Keratinocyte (primary cell): ENCODE results near the gene DRC1.

ENCODE experiments used
- CTCF ChIP-seq, 3 experiments: IDR thresholded peaks in 1 of 3; conservative IDR thresholded peaks in 1 of 3; optimal IDR thresholded peaks in 1 of 3; 2 replicates in 2 of 3; 3 replicates in 1 of 3; pipeline versions ENCODE3 to v1.5.1; 2011; ENCODE audit warnings: low read length in 3 of 3, mild to moderate bottlenecking in 3 of 3, moderate library complexity in 2 of 3, control low read depth in 1 of 3, inconsistent platforms in 1 of 3; ENCODE audit not compliant: insufficient read depth in 2 of 3; ENCODE audit errors: extremely low read depth in 1 of 3
- EZH2 ChIP-seq: IDR thresholded peaks from one replicate; pipeline ENCODE4 v1.6.1; 2012; ENCODE audit warnings: inconsistent platforms, mild to moderate bottlenecking, low read length, moderate library complexity

- TF ChIP-seq CTCF (optimal IDR thresholded peaks at IDR 0.05 in 1 of 3, IDR thresholded peaks at IDR 0.05 in 1 of 3, conservative IDR thresholded peaks at IDR 0.05 in 1 of 3; ENCODE audit: extremely low read depth in 1 of 3, insufficient read depth in 2 of 3, low read length in 3 of 3) (no peak), EZH2 (no peak)
Observed at GRCh38 chr2:26412091-26412673, 10.5 kb downstream of the DRC1 start.
